Measurements from ENCODE around the gene SLC15A3.

Gene SLC15A3

GRCh38 chr11:60915248-60915914, 36.6 kb downstream of the SLC15A3 start:
- ATAC-seq (ENCODE audit: insufficient read depth, low read depth) (peak; percentile 60), DNase-seq (peak; percentile 80)
- Histone ChIP-seq H2AFZ (ENCODE audit: low read depth, low read length) (peak overlapping the region; percentile 51), H3K36me3 (ENCODE audit: insufficient read depth, low read length) (peaks cover 30% of the 10 kb centered on the region), H3K4me3 (ENCODE audit: low read depth in 1 of 2, low read length in 2 of 2) (peak overlapping the region; percentile 54 to 89), H3K9me3 (ENCODE audit: insufficient read depth, low read length, severe bottlenecking) (no peaks in the 10 kb centered on the region), H3K27me3 (ENCODE audit: insufficient read depth, low read length, poor library complexity) (no peaks in the 10 kb centered on the region), H3K4me1 (ENCODE audit: insufficient read depth, low read length) (peaks cover 36% of the 10 kb centered on the region), H3K4me2 (ENCODE audit: insufficient read depth, low read length) (peak overlapping the region; percentile 96), H3K79me2 (ENCODE audit: insufficient read depth, low read length) (peaks cover 59% of the 10 kb centered on the region), H4K20me1 (ENCODE audit: insufficient read depth, low read length) (peaks cover 55% of the 10 kb centered on the region), H3K9ac (ENCODE audit: low read depth, low read length) (peak overlapping the region; percentile 84), H3K27ac (ENCODE audit: low read length) (peak overlapping the region; percentile 98)
- no peak for TF ChIP-seq EZH2 (IDR thresholded peaks at IDR 0.05; ENCODE audit: borderline replicate concordance, low read depth, low read length, severe bottlenecking)
- TF ChIP-seq, protein P1, sequence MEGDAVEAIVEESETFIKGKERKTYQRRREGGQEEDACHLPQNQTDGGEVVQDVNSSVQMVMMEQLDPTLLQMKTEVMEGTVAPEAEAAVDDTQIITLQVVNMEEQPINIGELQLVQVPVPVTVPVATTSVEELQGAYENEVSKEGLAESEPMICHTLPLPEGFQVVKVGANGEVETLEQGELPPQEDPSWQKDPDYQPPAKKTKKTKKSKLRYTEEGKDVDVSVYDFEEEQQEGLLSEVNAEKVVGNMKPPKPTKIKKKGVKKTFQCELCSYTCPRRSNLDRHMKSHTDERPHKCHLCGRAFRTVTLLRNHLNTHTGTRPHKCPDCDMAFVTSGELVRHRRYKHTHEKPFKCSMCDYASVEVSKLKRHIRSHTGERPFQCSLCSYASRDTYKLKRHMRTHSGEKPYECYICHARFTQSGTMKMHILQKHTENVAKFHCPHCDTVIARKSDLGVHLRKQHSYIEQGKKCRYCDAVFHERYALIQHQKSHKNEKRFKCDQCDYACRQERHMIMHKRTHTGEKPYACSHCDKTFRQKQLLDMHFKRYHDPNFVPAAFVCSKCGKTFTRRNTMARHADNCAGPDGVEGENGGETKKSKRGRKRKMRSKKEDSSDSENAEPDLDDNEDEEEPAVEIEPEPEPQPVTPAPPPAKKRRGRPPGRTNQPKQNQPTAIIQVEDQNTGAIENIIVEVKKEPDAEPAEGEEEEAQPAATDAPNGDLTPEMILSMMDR (IDR thresholded peaks at IDR 0.05; ENCODE audit: borderline replicate concordance, extremely low read depth, low read length, poor library complexity, severe bottlenecking): peak; percentile 62

- TF ChIP-seq, protein P1 (IDR thresholded peaks at IDR 0.05; ENCODE audit: borderline replicate concordance, extremely low read depth, low read length, poor library complexity, severe bottlenecking): no peak
- TF ChIP-seq EZH2 (IDR thresholded peaks at IDR 0.05; ENCODE audit: borderline replicate concordance, low read depth, low read length, severe bottlenecking): no peak
- peak; percentile 58 for DNase-seq
- H3K9me3 ChIP-seq (ENCODE audit: insufficient read depth, low read length, severe bottlenecking): no peaks in the 10 kb centered on the region
- peaks cover 36% of the 10 kb centered on the region for H3K4me1 ChIP-seq (ENCODE audit: insufficient read depth, low read length)
- peak overlapping the region; percentile 84 for H3K9ac ChIP-seq (ENCODE audit: low read depth, low read length)
- H3K4me2 ChIP-seq (ENCODE audit: insufficient read depth, low read length): peak overlapping the region; percentile 96
- no peaks in the 10 kb centered on the region for H3K27me3 ChIP-seq (ENCODE audit: insufficient read depth, low read length, poor library complexity)
- H3K79me2 ChIP-seq (ENCODE audit: insufficient read depth, low read length): peaks cover 59% of the 10 kb centered on the region
- H3K27ac ChIP-seq (ENCODE audit: low read length): peak overlapping the region; percentile 98
- H3K4me3 ChIP-seq (ENCODE audit: low read depth in 1 of 2, low read length in 2 of 2): peak overlapping the region; percentile 54 to 89
- H3K36me3 ChIP-seq (ENCODE audit: insufficient read depth, low read length): peaks cover 23% of the 10 kb centered on the region
- H2AFZ ChIP-seq (ENCODE audit: low read depth, low read length): peak overlapping the region; percentile 93
- ATAC-seq (ENCODE audit: insufficient read depth, low read depth): peak; percentile 36
- peaks cover 49% of the 10 kb centered on the region for H4K20me1 ChIP-seq (ENCODE audit: insufficient read depth, low read length)
Observed at GRCh38 chr11:60914633-60915247, 37.2 kb downstream of the SLC15A3 start.

DNA sequence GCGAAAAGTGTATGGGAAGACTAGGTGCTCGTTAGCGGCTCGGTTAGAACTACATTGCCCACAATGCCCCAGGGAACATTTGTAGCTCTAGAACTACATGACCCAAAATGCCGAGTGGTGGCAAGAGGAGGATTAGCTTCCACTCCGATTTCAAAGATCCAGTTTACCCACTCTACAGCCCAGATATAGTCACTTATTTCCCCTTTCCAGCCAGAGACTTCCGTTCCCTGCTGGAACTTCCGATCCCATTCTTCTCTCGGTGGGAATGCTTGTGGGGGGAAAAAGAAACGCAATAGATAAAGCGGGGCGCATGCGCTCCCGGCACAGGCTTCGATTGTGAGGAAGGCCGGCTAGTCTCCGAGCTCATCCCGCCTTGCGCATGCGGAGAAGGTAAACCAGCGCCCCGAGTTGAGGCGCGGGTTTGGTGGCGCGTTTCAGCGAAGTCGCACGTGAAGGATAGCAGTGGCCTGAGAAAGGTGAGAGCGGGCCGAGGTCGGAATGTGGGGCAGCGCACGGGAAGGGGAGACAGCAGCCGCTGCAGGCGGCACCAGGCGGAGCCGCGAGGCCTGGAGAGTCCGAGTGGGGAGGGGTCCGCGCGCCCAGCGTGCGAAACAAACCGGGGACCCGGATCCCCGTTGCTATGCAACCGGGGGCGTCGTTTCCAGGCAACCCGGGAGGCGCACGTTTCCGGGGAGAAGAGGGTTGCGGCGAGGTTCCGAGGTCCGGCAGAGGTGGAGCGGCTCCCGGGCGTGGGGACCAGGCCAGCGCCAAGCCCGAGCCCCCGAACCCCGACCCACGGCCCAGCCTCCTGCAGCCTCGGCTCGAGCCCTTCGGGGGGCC, 38.0 kb downstream of the SLC15A3 start, which contains the start of gene TMEM109:
TMEM109 (plus strand) TSS at position 366 of the 840 bp plus-strand sequence. CDS start 5,536 bp downstream, outside the sequence.
- TF ChIP-seq, protein P1 (IDR thresholded peaks at IDR 0.05; ENCODE audit: borderline replicate concordance, extremely low read depth, low read length, poor library complexity, severe bottlenecking): no peak
- TF ChIP-seq EZH2 (IDR thresholded peaks at IDR 0.05; ENCODE audit: borderline replicate concordance, low read depth, low read length, severe bottlenecking): no peak
- H4K20me1 ChIP-seq (ENCODE audit: insufficient read depth, low read length): peaks cover 42% of the 10 kb centered on the region
- H3K36me3 ChIP-seq (ENCODE audit: insufficient read depth, low read length): peaks cover 17% of the 10 kb centered on the region
- H3K9ac ChIP-seq (ENCODE audit: low read depth, low read length): peak within 1 kb of the TSS; percentile 84
- no peaks in the 10 kb centered on the region for H3K27me3 ChIP-seq (ENCODE audit: insufficient read depth, low read length, poor library complexity)
- H3K9me3 ChIP-seq (ENCODE audit: insufficient read depth, low read length, severe bottlenecking): no peaks in the 10 kb centered on the region
- H3K27ac ChIP-seq (ENCODE audit: low read length): peak within 1 kb of the TSS; percentile 98
- H3K4me2 ChIP-seq (ENCODE audit: insufficient read depth, low read length): peak within 1 kb of the TSS; percentile 96
- ATAC-seq (ENCODE audit: insufficient read depth, low read depth) (peak; percentile 80), DNase-seq (peak; percentile 89)
- H3K4me3 ChIP-seq (ENCODE audit: low read depth in 1 of 2, low read length in 2 of 2): peak within 1 kb of the TSS; percentile 54 to 89
- peaks cover 53% of the 10 kb centered on the region for H3K79me2 ChIP-seq (ENCODE audit: insufficient read depth, low read length)
- H2AFZ ChIP-seq (ENCODE audit: low read depth, low read length): peak within 1 kb of the TSS; percentile 93
- peaks cover 36% of the 10 kb centered on the region for H3K4me1 ChIP-seq (ENCODE audit: insufficient read depth, low read length)

All from DND-41 (cell line).